HepG2 (cell line): Measurements from ENCODE around the gene NEAT1. TPM values are rescaled to one million over a fixed set of nuclear protein-coding genes. Genes with fewer than 3 reads are reported as not detected.

Source experiments
- ATAC-seq: fragments of 200-7000 bp; cut with Tn5 transposase; 3 replicates; pipeline ENCODE4 v1.9.1; 2020; ENCODE audit warnings: mild to moderate bottlenecking, moderate library complexity
- BruUV-seq: library from RNA; stranded (reverse); fragments of 400-500 nt; replicated peaks from 2 replicates; lab custom pipeline; 2021; lab: Mats Ljungman, UMichigan
- CTCF ChIA-PET: fragments of 300-600 bp; formaldehyde crosslinking; extraction: SDS; loops from one replicate; lab custom pipeline; 2021; ENCODE audit warnings: low total read pairs, inconsistent platforms, low intra/inter-chr PET ratio; lab: Yijun Ruan, JAX
- POLR2A ChIA-PET: fragments of 350-600 bp; sonication (Branson Sonifier 250); formaldehyde crosslinking; loops from one replicate; lab custom pipeline; 2020; ENCODE audit warnings: antibody characterized with exemption, inconsistent platforms; lab: Yijun Ruan, JAX
- DNase-seq: peaks from one replicate; pipeline ENCODE4 v3.0.0-alpha.2; 2015; ENCODE audit warnings: low spot score
- FAIRE-seq: peaks from 3 replicates; lab custom pipeline; 2011; peaks lifted over from hg19 to GRCh38; lab: Jason Lieb, UNC
- H2AFZ ChIP-seq: one replicate; pipeline ENCODE4 v1.6.1; 2011; ENCODE audit warnings: low read length, inconsistent platforms
- H3K27ac ChIP-seq: fragments of 300-600 bp; 3 replicates; pipeline ENCODE4 v1.8.0; 2011; ENCODE audit warnings: mixed run types, mild to moderate bottlenecking, mixed read lengths, low read length, inconsistent platforms; ENCODE audit not compliant: insufficient read depth; ENCODE audit errors: extremely low read length
- H3K27me3 ChIP-seq, 2 experiments: fragments of 200-600 bp in 1 of 2; 2 replicates in 1 of 2; 3 replicates in 1 of 2; pipeline versions ENCODE4 v1.6.0 to v1.8.0; 2011; ENCODE audit warnings: low read length in 2 of 2, mild to moderate bottlenecking in 2 of 2, moderate library complexity in 2 of 2, inconsistent platforms in 1 of 2; ENCODE audit not compliant: insufficient read depth in 2 of 2, control insufficient read depth in 1 of 2
- H3K36me3 ChIP-seq, 2 experiments: fragments of 200-600 bp in 1 of 2; replicated peaks in 1 of 2; 2 replicates in 1 of 2; 3 replicates in 1 of 2; pipeline versions ENCODE4 v1.5.1 to v1.8.0; 2011; ENCODE audit warnings: low read length in 2 of 2, inconsistent platforms in 1 of 2; ENCODE audit not compliant: insufficient read depth in 2 of 2, control insufficient read depth in 1 of 2
- H3K4me1 ChIP-seq: 2 replicates; pipeline ENCODE4 v1.5.1; 2012; ENCODE audit warnings: low read length, inconsistent platforms; ENCODE audit not compliant: insufficient read depth
- H3K4me2 ChIP-seq: 2 replicates; pipeline ENCODE4 v1.6.0; 2011; ENCODE audit warnings: low read depth, low read length, inconsistent platforms
- H3K4me3 ChIP-seq, 3 experiments: fragments of 200-600 bp in 1 of 3; sonication (generic), shearing (Covaris generic) in 1 of 3; replicated peaks in 1 of 3; 2 replicates each; pipeline ENCODE4 v1.5.1; 2011 to 2016; ENCODE audit warnings: low read length in 3 of 3, inconsistent platforms in 2 of 3, low read depth in 2 of 3, mild to moderate bottlenecking in 2 of 3, control low read depth in 1 of 3, mixed read lengths in 1 of 3; ENCODE audit not compliant: insufficient read depth in 1 of 3
- H3K79me2 ChIP-seq: one replicate; pipeline ENCODE4 v1.6.1; 2011; ENCODE audit warnings: low read length, inconsistent platforms; ENCODE audit not compliant: insufficient read depth
- H3K9ac ChIP-seq: 2 replicates; pipeline ENCODE4 v1.6.0; 2011; ENCODE audit warnings: mild to moderate bottlenecking, low read depth, low read length, inconsistent platforms; ENCODE audit not compliant: insufficient read depth
- H3K9me3 ChIP-seq: 2 replicates; pipeline ENCODE4 v1.5.1; 2012; ENCODE audit warnings: mild to moderate bottlenecking, low read length
- H4K20me1 ChIP-seq: 2 replicates; pipeline ENCODE4 v1.6.0; 2011; ENCODE audit warnings: inconsistent platforms, mild to moderate bottlenecking, low read length, moderate library complexity; ENCODE audit not compliant: insufficient read depth
- BHLHE40 ChIP-seq: IDR thresholded peaks from 2 replicates; pipeline ENCODE4 v1.6.1; 2011; ENCODE audit warnings: low read length, improper control_type of control experiment
- BRCA1 ChIP-seq: sonication (generic); formaldehyde crosslinking; IDR thresholded peaks from 2 replicates; pipeline ENCODE4 v1.4.0; 2020; ENCODE audit warnings: missing genetic modification reagents
- GPN1 ChIP-seq: sonication (generic); formaldehyde crosslinking; IDR thresholded peaks from 2 replicates; pipeline ENCODE4 v1.5.1; 2020; ENCODE audit warnings: missing genetic modification reagents, borderline replicate concordance
- HOMEZ ChIP-seq: IDR thresholded peaks from 2 replicates; pipeline ENCODE4 v1.6.1; 2016; ENCODE audit warnings: low read depth
- MAFF ChIP-seq: IDR thresholded peaks from 2 replicates; pipeline ENCODE4 v1.6.1; 2011; ENCODE audit warnings: low read depth, low read length, improper control_type of control experiment
- MAZ ChIP-seq, 2 experiments: sonication (generic) in 1 of 2; formaldehyde crosslinking in 1 of 2; IDR thresholded peaks; 2 replicates each; pipeline versions ENCODE4 v1.5.0 to v1.6.1; 2012 to 2020; ENCODE audit warnings: low read depth in 2 of 2, mild to moderate bottlenecking in 2 of 2, borderline replicate concordance in 1 of 2, improper control_type of control experiment in 1 of 2, low read length in 1 of 2, missing genetic modification reagents in 1 of 2, moderate library complexity in 1 of 2
- MED1 ChIP-seq: sonication (generic); formaldehyde crosslinking; IDR thresholded peaks from 2 replicates; pipeline ENCODE4 v1.4.0; 2020; ENCODE audit warnings: missing genetic modification reagents
- NR2F1 ChIP-seq, 2 experiments: fragments of 450-650 bp in 1 of 2; formaldehyde crosslinking in 1 of 2; IDR thresholded peaks; 2 replicates each; pipeline versions ENCODE4 v1.5.0 to v1.6.1; 2016 to 2020; ENCODE audit warnings: mild to moderate bottlenecking in 1 of 2, missing compliant biosample characterization in 1 of 2, missing genetic modification reagents in 1 of 2, moderate library complexity in 1 of 2
- PCBP2 ChIP-seq: fragments of 200-400 bp; formaldehyde crosslinking; optimal IDR thresholded peaks from 2 replicates; pipeline ENCODE3; 2018; ENCODE audit warnings: low read length, low read depth; ENCODE audit not compliant: poor library complexity, severe bottlenecking
- PPARG ChIP-seq: conservative IDR thresholded peaks from 2 replicates; pipeline ENCODE4 v1.6.1; 2016; ENCODE audit warnings: missing biosample characterization, missing genetic modification reagents
- PTBP1 ChIP-seq: fragments of 200-400 bp; formaldehyde crosslinking; IDR thresholded peaks from 2 replicates; pipeline ENCODE4 v1.6.1; 2018; ENCODE audit warnings: low read length, low read depth; ENCODE audit not compliant: poor library complexity, severe bottlenecking
- RBM22 ChIP-seq: fragments of 200-400 bp; formaldehyde crosslinking; optimal IDR thresholded peaks from 2 replicates; pipeline ENCODE3; 2017; ENCODE audit warnings: mild to moderate bottlenecking, low read length, moderate library complexity
- ZC3H13 ChIP-seq: sonication (generic); formaldehyde crosslinking; IDR thresholded peaks from 2 replicates; pipeline ENCODE4 v1.8.1; 2023; ENCODE audit warnings: mild to moderate bottlenecking, missing genetic modification reagents, moderate library complexity
- ZNF773 ChIP-seq: sonication (generic); formaldehyde crosslinking; IDR thresholded peaks from 2 replicates; pipeline ENCODE4 v1.4.0; 2020; ENCODE audit warnings: missing genetic modification reagents, borderline replicate concordance
- WGBS: methylation state at CpG from one replicate; pipeline ENCODE4 v1.1.6; 2017; ENCODE audit warnings: low lambda C conversion rate; 5-methylcytosine and 5-hydroxymethylcytosine counted together
- in situ Hi-C: cut with HindIII; loops from 2 replicates; pipeline ENCODE4 v1.10.0; 2017; ENCODE audit warnings: low pct_unique_long_range_greater_than_20kb; ENCODE audit not compliant: extremely low pct_ligation_motif_present
- intact Hi-C: fragments of 100-400 bp; cut with micrococcal nuclease; formaldehyde crosslinking; loops from one replicate; pipeline ENCODE4 v1.10.0; 2022; ENCODE audit not compliant: unreplicated experiment
- polyA plus RNA-seq, 8 experiments: library from polyadenylated mRNA; depleted of rRNA in 3 of 8; stranded (reverse) in 7 of 8; unstranded in 1 of 8; fragments of >200 nt; fragmentation: Illumina TruSeq in 4 of 8; extraction: Trizol in 4 of 8; gene quantifications; 2 replicates each; pipeline versions ENCODE4 v1.2.1 to v1.2.3, GENCODE V29; 2011 to 2016; ENCODE audit warnings: low read depth in 4 of 8, missing spikeins in 1 of 8, mixed read lengths in 1 of 8; ENCODE audit not compliant: insufficient read depth in 1 of 8
- total RNA-seq, 5 experiments: library from RNA; depleted of rRNA; stranded (reverse); fragments of >200 nt; fragmentation: Illumina TruSeq; extraction: Trizol; gene quantifications; 2 replicates each; pipeline ENCODE4 v1.2.3, GENCODE V29; 2016; ENCODE audit warnings: low read depth in 1 of 5
- TF ChIP-seq, protein P1 (sequence below): sonication (generic); formaldehyde crosslinking; IDR thresholded peaks from 2 replicates; pipeline ENCODE4 v1.8.0; 2022; ENCODE audit warnings: missing genetic modification reagents, mild to moderate bottlenecking, borderline replicate concordance
- TF ChIP-seq, protein P2 (sequence below): sonication (generic); formaldehyde crosslinking; conservative IDR thresholded peaks from 2 replicates; pipeline ENCODE4 v1.4.0; 2020; ENCODE audit warnings: missing genetic modification reagents
- TF ChIP-seq, protein P3 (sequence below): sonication (generic); formaldehyde crosslinking; IDR thresholded peaks from 2 replicates; pipeline ENCODE4 v1.9.0; 2021; ENCODE audit warnings: missing genetic modification reagents, mild to moderate bottlenecking, borderline replicate concordance

Gene NEAT1
- total and polyA plus RNA-seq, 2 of the 13 experiments (the other 11 are each of a cell fraction or from before 2014, with no cell fraction given): 20.5 to 41.2 TPM

DNA sequence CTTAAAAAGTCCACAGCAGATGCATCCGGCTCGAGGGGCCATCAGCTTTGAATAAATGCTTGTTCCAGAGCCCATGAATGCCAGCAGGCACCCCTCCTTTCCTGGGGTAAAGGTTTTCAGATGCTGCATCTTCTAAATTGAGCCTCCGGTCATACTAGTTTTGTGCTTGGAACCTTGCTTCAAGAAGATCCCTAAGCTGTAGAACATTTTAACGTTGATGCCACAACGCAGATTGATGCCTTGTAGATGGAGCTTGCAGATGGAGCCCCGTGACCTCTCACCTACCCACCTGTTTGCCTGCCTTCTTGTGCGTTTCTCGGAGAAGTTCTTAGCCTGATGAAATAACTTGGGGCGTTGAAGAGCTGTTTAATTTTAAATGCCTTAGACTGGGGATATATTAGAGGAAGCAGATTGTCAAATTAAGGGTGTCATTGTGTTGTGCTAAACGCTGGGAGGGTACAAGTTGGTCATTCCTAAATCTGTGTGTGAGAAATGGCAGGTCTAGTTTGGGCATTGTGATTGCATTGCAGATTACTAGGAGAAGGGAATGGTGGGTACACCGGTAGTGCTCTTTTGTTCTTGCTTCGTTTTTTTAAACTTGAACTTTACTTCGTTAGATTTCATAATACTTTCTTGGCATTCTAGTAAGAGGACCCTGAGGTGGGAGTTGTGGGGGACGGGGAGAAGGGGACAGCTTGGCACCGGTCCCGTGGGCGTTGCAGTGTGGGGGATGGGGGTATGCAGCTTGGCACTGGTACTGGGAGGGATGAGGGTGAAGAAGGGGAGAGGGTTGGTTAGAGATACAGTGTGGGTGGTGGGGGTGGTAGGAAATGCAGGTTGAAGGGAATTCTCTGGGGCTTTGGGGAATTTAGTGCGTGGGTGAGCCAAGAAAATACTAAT, 1.9 kb downstream of the NEAT1 start:
- in situ Hi-C loops: loop anchor here (5.0 kb wide), 1 partner anchor 73 kb away; the partner anchor contains the start of gene MALAT1
- H4K20me1 ChIP-seq: peaks cover 68% of the 10 kb centered on the region
- TF ChIP-seq PCBP2 (peak; percentile 92), PPARG (CRISPR knock-in tag) (peak; percentile 24; the same call in 1 of the 2 replicates), NR2F1 (CRISPR knock-in tag; IDR thresholded peaks at IDR 0.05) (peak in 1 of 2 experiments; percentile 26; a peak in 1 of 4 replicates), GPN1 (CRISPR knock-in tag) (no peak), MAZ (IDR thresholded peaks at IDR 0.05; ENCODE audit: borderline replicate concordance, low read depth, low read length) (peak; percentile 42; the same call in 1 of the 2 replicates), MAZ (CRISPR knock-in tag; IDR thresholded peaks at IDR 0.05; ENCODE audit: low read depth) (no peak), RBM22 (peak; percentile 80), ZNF773 (CRISPR knock-in tag) (no peak), MAFF (no peak), ZC3H13 (CRISPR knock-in tag) (0 out of 2 replicates have a peak, but pooled peaks have one; percentile 78), BRCA1 (CRISPR knock-in tag) (no peak), MED1 (CRISPR knock-in tag) (peak; percentile 12; the same call in 1 of the 2 replicates), HOMEZ (CRISPR knock-in tag) (no peak), PTBP1 (no peak), BHLHE40 (0 out of 2 replicates have a peak, but pooled peaks have one; percentile 26)
- TF ChIP-seq, protein P1, sequence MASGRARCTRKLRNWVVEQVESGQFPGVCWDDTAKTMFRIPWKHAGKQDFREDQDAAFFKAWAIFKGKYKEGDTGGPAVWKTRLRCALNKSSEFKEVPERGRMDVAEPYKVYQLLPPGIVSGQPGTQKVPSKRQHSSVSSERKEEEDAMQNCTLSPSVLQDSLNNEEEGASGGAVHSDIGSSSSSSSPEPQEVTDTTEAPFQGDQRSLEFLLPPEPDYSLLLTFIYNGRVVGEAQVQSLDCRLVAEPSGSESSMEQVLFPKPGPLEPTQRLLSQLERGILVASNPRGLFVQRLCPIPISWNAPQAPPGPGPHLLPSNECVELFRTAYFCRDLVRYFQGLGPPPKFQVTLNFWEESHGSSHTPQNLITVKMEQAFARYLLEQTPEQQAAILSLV (CRISPR knock-in tag): no peak
- TF ChIP-seq, protein P2, sequence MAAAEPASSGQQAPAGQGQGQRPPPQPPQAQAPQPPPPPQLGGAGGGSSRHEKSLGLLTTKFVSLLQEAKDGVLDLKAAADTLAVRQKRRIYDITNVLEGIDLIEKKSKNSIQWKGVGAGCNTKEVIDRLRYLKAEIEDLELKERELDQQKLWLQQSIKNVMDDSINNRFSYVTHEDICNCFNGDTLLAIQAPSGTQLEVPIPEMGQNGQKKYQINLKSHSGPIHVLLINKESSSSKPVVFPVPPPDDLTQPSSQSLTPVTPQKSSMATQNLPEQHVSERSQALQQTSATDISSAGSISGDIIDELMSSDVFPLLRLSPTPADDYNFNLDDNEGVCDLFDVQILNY (CRISPR knock-in tag): no peak
- TF ChIP-seq, protein P3, sequence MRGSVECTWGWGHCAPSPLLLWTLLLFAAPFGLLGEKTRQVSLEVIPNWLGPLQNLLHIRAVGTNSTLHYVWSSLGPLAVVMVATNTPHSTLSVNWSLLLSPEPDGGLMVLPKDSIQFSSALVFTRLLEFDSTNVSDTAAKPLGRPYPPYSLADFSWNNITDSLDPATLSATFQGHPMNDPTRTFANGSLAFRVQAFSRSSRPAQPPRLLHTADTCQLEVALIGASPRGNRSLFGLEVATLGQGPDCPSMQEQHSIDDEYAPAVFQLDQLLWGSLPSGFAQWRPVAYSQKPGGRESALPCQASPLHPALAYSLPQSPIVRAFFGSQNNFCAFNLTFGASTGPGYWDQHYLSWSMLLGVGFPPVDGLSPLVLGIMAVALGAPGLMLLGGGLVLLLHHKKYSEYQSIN (CRISPR knock-in tag): no peak

More for the DNA sequence above, 1.9 kb downstream of the NEAT1 start:
- Histone ChIP-seq H3K4me1 (peaks cover 50% of the 10 kb centered on the region), H3K27ac (peak overlapping the region; percentile 100), H3K4me3 (peak overlapping the region; percentile 91 to 94 (median 93)), H3K27me3 (no peaks in the 10 kb centered on the region; a peak in 1 of 5 replicates), H2AFZ (no peak overlapping the region), H3K9me3 (no peaks in the 10 kb centered on the region), H3K9ac (peak overlapping the region; percentile 100), H3K4me2 (peak overlapping the region; percentile 95), H3K79me2 (peaks cover 86% of the 10 kb centered on the region), H3K36me3 (no peaks in the 10 kb centered on the region; a peak in 2 of 5 replicates)
- ChIA-PET POLR2A (interaction anchor here (1.0 to 17.8 kb wide), 20 partner anchors 7 to 127 kb away, joined by 3 to 952 read pairs (median 10); partner anchors contain the start of genes FRMD8, MALAT1, SLC25A45 and TIGD3), CTCF (no interaction called here)
- no TSS peak for BruUV-seq
- intact Hi-C loops: no loop called here
- under 1% methylated on average over 16 of the region's 18 CpGs for WGBS
- ATAC-seq (no peak), FAIRE-seq (no peak), DNase-seq (no peak)
